ENCODE measurements around the gene SP1. TPM values are rescaled to one million over a fixed set of nuclear protein-coding genes. Genes with fewer than 3 reads are reported as not detected.
A peak's percentile ranks its signal among the peaks of the same experiment; 100 is the strongest.

SP1 gene
- total RNA-seq, 4 donors from 2014 or later = 58.2 to 78.4 (median 62.0) TPM

- intact Hi-C loops (cut with DNase I) = no loop called here
- TF ChIP-seq CTCF (IDR thresholded peaks at IDR 0.05) (peak in 1 of 6 experiments; percentile 5), POLR2A (IDR thresholded peaks at IDR 0.05) (no peak)
- 59% methylated on average over 2 to 7 of the region's 10 CpGs for WGBS, 2 donors
- Histone ChIP-seq H3K9me3 (no peaks in the 10 kb centered on the region), H3K36me3 (no peaks in the 10 kb centered on the region), H3K4me1 (peaks cover 0 to 22% (median 12%) of the 10 kb centered on the region in 3 donors), H3K4me3 (peak overlapping the region in 3 of 4 donors; percentile 58 to 76 (median 58)), H3K27ac (peak overlapping the region; percentile 40 to 91 (median 82)), H3K27me3 (peaks cover 0 to under 1% (median 0%) of the 10 kb centered on the region in 4 donors)
- DNase-seq = no peak
Measured at GRCh38 chr12:53345486-53346188, 34.3 kb upstream of the SP1 start.

GRCh38 chr12:53346491-53346890 lies 33.5 kb upstream of the SP1 start:
- H3K27ac ChIP-seq = peak overlapping the region in 1 of 4 donors; percentile 91
- H3K4me1 ChIP-seq = peaks cover 0 to 22% (median 12%) of the 10 kb centered on the region in 3 donors
- WGBS, 2 donors = 89 to 100% methylated on average over 1 of the region's 1 CpG
- H3K4me3 ChIP-seq = no peak overlapping the region
- no peaks in the 10 kb centered on the region for H3K27me3 ChIP-seq
- H3K36me3 ChIP-seq = no peaks in the 10 kb centered on the region
- TF ChIP-seq CTCF (IDR thresholded peaks at IDR 0.05) = no peak
- DNase-seq = no peak
- intact Hi-C loops (cut with DNase I) = no loop called here
- no peaks in the 10 kb centered on the region for H3K9me3 ChIP-seq

GRCh38 chr12:53347905-53348304 lies 32.1 kb upstream of the SP1 start:
- H3K4me3 ChIP-seq = no peak overlapping the region
- WGBS, 2 donors = 89 to 90% methylated on average over 4 of the region's 4 CpGs
- TF ChIP-seq POLR2A (IDR thresholded peaks at IDR 0.05) (no peak), CTCF (IDR thresholded peaks at IDR 0.05) (no peak)
- DNase-seq = no peak
- intact Hi-C loops (cut with DNase I) = no loop called here
- H3K27me3 ChIP-seq = no peaks in the 10 kb centered on the region
- no peaks in the 10 kb centered on the region for H3K36me3 ChIP-seq
- no peaks in the 10 kb centered on the region for H3K9me3 ChIP-seq
- peaks cover 0 to 29% (median 17%) of the 10 kb centered on the region in 3 donors for H3K4me1 ChIP-seq
- no peak overlapping the region for H3K27ac ChIP-seq

GRCh38 chr12:53352331-53353256 lies 27.4 kb upstream of the SP1 start:
- Histone ChIP-seq H3K4me1 (peaks cover 0 to 13% (median 5%) of the 10 kb centered on the region in 3 donors), H3K36me3 (no peaks in the 10 kb centered on the region), H3K4me3 (no peak overlapping the region), H3K9me3 (no peaks in the 10 kb centered on the region), H3K27ac (peak overlapping the region in 2 of 4 donors; percentile 23 to 38), H3K27me3 (no peaks in the 10 kb centered on the region)
- intact Hi-C loops (cut with DNase I) = loop anchor here (2.0 kb wide), 1 partner anchor 68 kb away; no protein-coding TSS in a partner anchor
- WGBS, 2 donors = 56 to 61% methylated on average over 18 to 21 of the region's 21 CpGs
- TF ChIP-seq POLR2A (IDR thresholded peaks at IDR 0.05) (no peak), CTCF (IDR thresholded peaks at IDR 0.05) (peak; percentile 69 to 97 (median 93))
- peak; percentile 31 for DNase-seq

All from esophagus squamous epithelium (tissue), 5 donors.